SW 1271 (cell line): ENCODE results near the gene CLNK.
A peak's percentile ranks its signal among the peaks of the same experiment; 100 is the strongest.

Experiments used
- DNase-seq, 2 experiments: peaks; one replicate each; lab custom pipeline; 2025; lab: John Stamatoyannopoulos, UW

Gene CLNK

GRCh38 chr4:10701702-10702460 is 17.3 kb upstream of the CLNK start:
- peak in 1 of 2 experiments; percentile 18 for DNase-seq

GRCh38 chr4:10701161-10701560 is 16.6 kb upstream of the CLNK start:
- no peak for DNase-seq

GRCh38 chr4:10698172-10698571 is 13.6 kb upstream of the CLNK start:
- DNase-seq, result no peak

GRCh38 chr4:10697086-10697485 is 12.5 kb upstream of the CLNK start:
- DNase-seq, result no peak

GRCh38 chr4:10696253-10696652 is 11.7 kb upstream of the CLNK start:
- no peak for DNase-seq

- no peak for DNase-seq
These were observed 10.3 kb upstream of the CLNK start for GRCh38 chr4:10694828-10695209.

- no peak for DNase-seq
These were observed 9.7 kb upstream of the CLNK start for GRCh38 chr4:10694151-10694827.

GRCh38 chr4:10691651-10692050 is 7.1 kb upstream of the CLNK start:
- DNase-seq, result no peak

GRCh38 chr4:10690185-10690907 is 5.8 kb upstream of the CLNK start:
- DNase-seq, result no peak

GRCh38 chr4:10688846-10689245 is 4.3 kb upstream of the CLNK start:
- DNase-seq, result no peak

- no peak for DNase-seq
These were observed 3.5 kb upstream of the CLNK start for GRCh38 chr4:10688022-10688421.

GRCh38 chr4:10687526-10687925 is 3.0 kb upstream of the CLNK start:
- no peak for DNase-seq

- no peak for DNase-seq
These were observed 2.2 kb downstream of the CLNK start for GRCh38 chr4:10682397-10682796.

- DNase-seq, result no peak
These were observed 6.6 kb downstream of the CLNK start for GRCh38 chr4:10677796-10678497.

GRCh38 chr4:10673817-10674369 is 10.7 kb downstream of the CLNK start:
- no peak for DNase-seq

GRCh38 chr4:10672379-10672778 is 12.2 kb downstream of the CLNK start:
- no peak for DNase-seq

- DNase-seq, result no peak
These were observed 12.8 kb downstream of the CLNK start for GRCh38 chr4:10671799-10672198.

GRCh38 chr4:10671366-10671765 is 13.2 kb downstream of the CLNK start:
- DNase-seq, result no peak

- no peak for DNase-seq
These were observed 14.2 kb downstream of the CLNK start for GRCh38 chr4:10670321-10670720.

GRCh38 chr4:10667701-10668326 is 16.8 kb downstream of the CLNK start:
- no peak for DNase-seq

- DNase-seq, result no peak
These were observed 18.0 kb downstream of the CLNK start for GRCh38 chr4:10666616-10667015.

GRCh38 chr4:10664408-10664807 is 20.2 kb downstream of the CLNK start:
- DNase-seq, result no peak
